ENCODE data around the gene SPEM3.

Gene SPEM3

GRCh38 chr17:7428557-7428956 lies at the start of gene SPEM3:
Gene SPEM3 (plus strand): TSS chr17:7428857. CDS start chr17:7428903, 46 bp downstream.
- no peak for DNase-seq (ENCODE audit: low spot score)

GRCh38 chr17:7379134-7379533 lies 49.5 kb upstream of the SPEM3 start:
- no peak for DNase-seq (ENCODE audit: low spot score)

GRCh38 chr17:7380321-7380720 lies 48.3 kb upstream of the SPEM3 start:
- DNase-seq (ENCODE audit: low spot score) = no peak

- DNase-seq (ENCODE audit: low spot score) = peak; percentile 81
Observed at GRCh38 chr17:7380855-7381683, 47.6 kb upstream of the SPEM3 start, which contains the start of gene TNK1. Gene TNK1 (plus strand): TSS chr17:7381089. CDS start chr17:7382927, 1,838 bp downstream.

- DNase-seq (ENCODE audit: low spot score) = no peak
Observed at GRCh38 chr17:7382901-7383300, 45.8 kb upstream of the SPEM3 start.

- DNase-seq (ENCODE audit: low spot score) = no peak
Observed at GRCh38 chr17:7383371-7383741, 45.3 kb upstream of the SPEM3 start.

- DNase-seq (ENCODE audit: low spot score) = peak; percentile 97
Observed at GRCh38 chr17:7383742-7384488, 44.7 kb upstream of the SPEM3 start.

- no peak for DNase-seq (ENCODE audit: low spot score)
Observed at GRCh38 chr17:7384489-7385081, 44.1 kb upstream of the SPEM3 start.

GRCh38 chr17:7388856-7389255 lies 39.8 kb upstream of the SPEM3 start:
- DNase-seq (ENCODE audit: low spot score) = no peak

GRCh38 chr17:7389924-7390910 lies 38.4 kb upstream of the SPEM3 start:
- DNase-seq (ENCODE audit: low spot score) = no peak

- DNase-seq (ENCODE audit: low spot score) = no peak
Observed at GRCh38 chr17:7391307-7391706, 37.4 kb upstream of the SPEM3 start.

- no peak for DNase-seq (ENCODE audit: low spot score)
Observed at GRCh38 chr17:7392696-7393612, 35.7 kb upstream of the SPEM3 start.

- DNase-seq (ENCODE audit: low spot score) = peak; percentile 86
Observed at GRCh38 chr17:7393613-7394451, 34.8 kb upstream of the SPEM3 start.

- peak; percentile 97 for DNase-seq (ENCODE audit: low spot score)
Observed at GRCh38 chr17:7394452-7395191, 34.0 kb upstream of the SPEM3 start, which contains the start of gene PLSCR3. Gene PLSCR3 (minus strand): TSS chr17:7394525. CDS start chr17:7394110, 415 bp downstream.

GRCh38 chr17:7396147-7396546 lies 32.5 kb upstream of the SPEM3 start:
- no peak for DNase-seq (ENCODE audit: low spot score)

GRCh38 chr17:7398612-7399011 lies 30.0 kb upstream of the SPEM3 start:
- DNase-seq (ENCODE audit: low spot score) = no peak

- no peak for DNase-seq (ENCODE audit: low spot score)
Observed at GRCh38 chr17:7403043-7403726, 25.5 kb upstream of the SPEM3 start.

- peak; percentile 80 for DNase-seq (ENCODE audit: low spot score)
Observed at GRCh38 chr17:7403727-7403976, 25.0 kb upstream of the SPEM3 start.
